ENCODE results near the gene MTHFD1L.
A peak's percentile ranks its signal among the peaks of the same experiment; 100 is the strongest.

The MTHFD1L gene

GRCh38 chr6:150925976-150926375, 60.5 kb downstream of the MTHFD1L start:
- Histone ChIP-seq H3K36me3 (ENCODE audit: insufficient read depth) (peaks cover 5% of the 10 kb centered on the region), H3K27ac (no peak overlapping the region), H4K20me1 (ENCODE audit: insufficient read depth) (no peaks in the 10 kb centered on the region), H3K4me2 (no peak overlapping the region), H3K4me3 (IDR thresholded peaks at IDR 0.05; ENCODE audit: insufficient read depth, low read depth, low read length) (no peak overlapping the region), H2AFZ (ENCODE audit: low read depth) (no peak overlapping the region), H3K27me3 (ENCODE audit: insufficient read depth, low read depth) (no peaks in the 10 kb centered on the region), H3K79me2 (ENCODE audit: insufficient read depth, low read depth) (no peaks in the 10 kb centered on the region), H3K4me1 (ENCODE audit: low read depth, poor library complexity, severe bottlenecking) (peaks cover 18% of the 10 kb centered on the region), H3K9ac (no peak overlapping the region)
- no peak for TF ChIP-seq CTCF (conservative IDR thresholded peaks at IDR 0.05; ENCODE audit: low read depth, low read length)

- Histone ChIP-seq H3K4me2 (no peak overlapping the region), H4K20me1 (ENCODE audit: insufficient read depth) (no peaks in the 10 kb centered on the region), H3K4me3 (IDR thresholded peaks at IDR 0.05; ENCODE audit: insufficient read depth, low read depth, low read length) (no peak overlapping the region), H3K4me1 (ENCODE audit: low read depth, poor library complexity, severe bottlenecking) (peaks cover 8% of the 10 kb centered on the region), H3K27me3 (ENCODE audit: insufficient read depth, low read depth) (no peaks in the 10 kb centered on the region), H3K36me3 (ENCODE audit: insufficient read depth) (peaks cover 5% of the 10 kb centered on the region), H2AFZ (ENCODE audit: low read depth) (no peak overlapping the region), H3K27ac (no peak overlapping the region), H3K79me2 (ENCODE audit: insufficient read depth, low read depth) (no peaks in the 10 kb centered on the region), H3K9ac (no peak overlapping the region)
- TF ChIP-seq CTCF (conservative IDR thresholded peaks at IDR 0.05; ENCODE audit: low read depth, low read length), result peak; percentile 41; the same call in 1 of the 2 replicates
Observed at GRCh38 chr6:150928882-150929281, 63.4 kb downstream of the MTHFD1L start.

DNA sequence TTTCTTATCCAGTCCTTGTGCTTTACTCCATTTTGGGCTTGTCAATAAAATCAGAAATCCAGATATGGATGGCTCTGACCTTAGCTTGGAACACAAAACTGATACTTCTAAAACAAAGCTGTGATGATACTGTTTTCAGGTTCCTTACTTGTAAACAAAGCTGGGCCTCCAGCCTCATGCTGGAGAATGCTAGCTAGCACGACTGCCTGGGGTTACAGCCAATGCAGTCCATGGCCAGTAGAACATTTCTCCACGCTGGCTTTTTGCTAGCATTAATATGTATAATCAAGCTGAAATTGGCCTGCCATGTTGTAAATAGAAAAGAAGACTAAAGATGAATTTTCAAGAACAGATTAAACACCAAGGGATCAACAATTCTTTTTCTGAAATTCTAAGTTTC, 63.9 kb downstream of the MTHFD1L start:
- H3K27ac ChIP-seq, result no peak overlapping the region
- peaks cover 5% of the 10 kb centered on the region for H3K36me3 ChIP-seq (ENCODE audit: insufficient read depth)
- no peaks in the 10 kb centered on the region for H3K79me2 ChIP-seq (ENCODE audit: insufficient read depth, low read depth)
- H3K27me3 ChIP-seq (ENCODE audit: insufficient read depth, low read depth), result no peaks in the 10 kb centered on the region
- H4K20me1 ChIP-seq (ENCODE audit: insufficient read depth), result no peaks in the 10 kb centered on the region
- H3K4me1 ChIP-seq (ENCODE audit: low read depth, poor library complexity, severe bottlenecking), result peaks cover 2% of the 10 kb centered on the region
- no peak overlapping the region for H3K9ac ChIP-seq
- no peak for TF ChIP-seq CTCF (conservative IDR thresholded peaks at IDR 0.05; ENCODE audit: low read depth, low read length)
- H3K4me2 ChIP-seq, result no peak overlapping the region
- no peak overlapping the region for H2AFZ ChIP-seq (ENCODE audit: low read depth)
- no peak overlapping the region for H3K4me3 ChIP-seq (IDR thresholded peaks at IDR 0.05; ENCODE audit: insufficient read depth, low read depth, low read length)

- Histone ChIP-seq H4K20me1 (ENCODE audit: insufficient read depth) (no peaks in the 10 kb centered on the region), H3K36me3 (ENCODE audit: insufficient read depth) (peaks cover 5% of the 10 kb centered on the region), H3K27ac (no peak overlapping the region), H3K79me2 (ENCODE audit: insufficient read depth, low read depth) (no peaks in the 10 kb centered on the region), H3K4me2 (no peak overlapping the region), H3K27me3 (ENCODE audit: insufficient read depth, low read depth) (no peaks in the 10 kb centered on the region), H2AFZ (ENCODE audit: low read depth) (no peak overlapping the region), H3K4me1 (ENCODE audit: low read depth, poor library complexity, severe bottlenecking) (no peaks in the 10 kb centered on the region), H3K9ac (no peak overlapping the region), H3K4me3 (IDR thresholded peaks at IDR 0.05; ENCODE audit: insufficient read depth, low read depth, low read length) (no peak overlapping the region)
- no peak for TF ChIP-seq CTCF (conservative IDR thresholded peaks at IDR 0.05; ENCODE audit: low read depth, low read length)
Observed at GRCh38 chr6:150930841-150931240, 65.3 kb downstream of the MTHFD1L start.

Measured in KMS-11 (cell line).